Measurements from ENCODE around the gene CAPN2.

DNA sequence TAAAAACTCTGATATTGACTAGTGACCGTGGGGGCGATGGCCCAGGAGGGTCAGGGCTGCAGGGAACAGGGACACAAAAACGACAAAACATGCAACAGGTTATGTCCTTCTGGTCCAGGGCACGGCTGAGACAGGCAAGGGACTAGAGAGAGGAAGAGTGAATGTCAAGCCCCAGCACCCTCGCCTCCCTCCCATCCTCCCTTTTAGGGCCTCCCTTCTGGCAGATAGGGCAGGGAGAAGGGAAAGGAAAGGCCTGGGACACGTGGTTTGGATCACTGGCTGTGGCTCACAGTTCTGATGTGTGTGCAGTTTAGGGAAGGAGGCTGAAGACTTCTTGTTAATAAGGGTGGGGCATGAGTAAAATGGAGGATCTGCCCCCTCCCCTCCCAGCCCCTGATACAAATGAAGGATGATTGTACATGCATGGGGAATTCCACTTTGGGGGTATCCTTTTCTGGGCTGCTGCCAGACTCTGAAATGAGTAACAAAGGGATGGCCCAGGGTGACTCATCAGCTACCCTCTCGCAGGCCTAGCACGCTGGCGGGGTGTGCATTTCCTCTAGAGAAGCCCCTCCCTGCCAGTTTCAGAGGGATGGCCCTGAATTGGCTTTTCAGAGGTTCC is 14.2 kb downstream of the CAPN2 start:
- TF ChIP-seq SIN3A (IDR thresholded peaks at IDR 0.05; ENCODE audit: borderline replicate concordance, insufficient read depth, low read length) (no peak), POLR2AphosphoS5 (IDR thresholded peaks at IDR 0.05; ENCODE audit: low read depth, low read length) (no peak), TAF1 (IDR thresholded peaks at IDR 0.05; ENCODE audit: borderline replicate concordance, insufficient read depth, low read length) (no peak)

Data from PFSK-1 (cell line).